NCI-H128 (cell line): ENCODE results near the gene SGSM2.

ENCODE experiments used
- DNase-seq: peaks from one replicate; lab custom pipeline; 2025; ENCODE audit not compliant: unreplicated experiment; lab: John Stamatoyannopoulos, UW

Gene SGSM2

GRCh38 chr17:2397247-2398171 lies 60.2 kb downstream of the SGSM2 start:
- no peak for DNase-seq

GRCh38 chr17:2398182-2398581 lies 60.9 kb downstream of the SGSM2 start:
- no peak for DNase-seq

- no peak for DNase-seq
These were observed 61.6 kb downstream of the SGSM2 start for GRCh38 chr17:2398655-2399571.

DNA sequence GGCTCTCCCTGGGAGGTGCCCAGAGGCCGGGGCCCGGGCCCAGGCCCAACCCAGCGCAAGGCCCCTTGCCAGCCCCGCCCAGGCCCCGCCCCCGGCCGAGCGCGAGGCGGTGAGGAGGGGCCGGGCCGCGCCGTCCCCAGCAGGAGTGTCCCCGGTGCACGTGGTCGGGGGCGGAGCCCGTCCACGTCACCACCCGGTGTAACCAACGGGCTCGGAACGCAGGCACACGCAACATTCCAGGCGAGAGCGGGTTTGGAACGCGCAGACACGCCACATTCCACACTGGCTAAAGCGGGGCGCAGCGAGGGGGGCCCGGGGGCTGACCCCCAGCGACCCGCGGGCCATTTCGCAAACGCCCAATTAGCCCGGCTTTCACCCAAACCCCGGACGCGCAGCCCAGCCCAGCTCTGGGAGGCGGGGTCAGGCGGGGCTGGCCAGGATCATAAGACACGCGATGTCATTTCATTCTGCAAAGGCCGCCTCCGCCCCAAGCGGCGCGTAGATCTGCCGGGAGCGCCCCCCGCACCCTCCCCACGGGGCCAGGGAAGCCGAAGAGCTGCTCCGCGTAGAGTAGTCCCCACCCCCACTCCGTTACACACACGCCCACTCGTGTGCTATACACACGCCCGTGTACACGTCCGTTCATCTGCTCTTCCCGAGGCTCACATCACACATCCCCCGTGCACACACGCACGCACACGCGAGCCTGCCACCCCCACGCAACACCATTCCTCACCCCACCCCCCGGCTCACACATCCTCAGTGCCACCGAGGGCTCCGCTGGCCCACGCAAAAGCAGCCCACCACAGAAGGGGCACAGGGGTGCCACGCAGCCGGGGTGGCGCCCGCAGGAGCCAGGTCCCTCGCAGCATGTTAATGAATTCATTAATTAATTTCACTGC lies 62.5 kb downstream of the SGSM2 start:
- DNase-seq = peak; percentile 74

DNA sequence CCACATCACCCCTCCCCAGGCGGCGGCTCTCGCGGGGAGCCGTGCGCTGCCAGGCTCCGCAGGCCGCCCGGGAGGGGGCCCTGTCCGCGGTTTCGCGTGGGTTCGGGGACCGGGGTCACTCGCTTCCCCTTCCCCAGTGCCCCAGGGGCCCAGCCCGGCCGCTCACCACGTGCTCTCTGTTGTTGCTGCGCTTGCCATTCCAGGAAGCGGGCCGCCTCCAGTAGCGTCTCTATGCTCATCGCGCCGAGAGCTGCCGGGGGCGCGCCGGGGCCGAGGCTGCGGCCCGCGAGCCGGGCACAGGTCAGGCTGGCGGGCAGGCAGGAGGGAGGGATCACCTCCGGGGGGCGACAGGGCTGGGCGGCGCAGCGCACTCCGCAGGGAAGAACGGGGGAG lies 63.2 kb downstream of the SGSM2 start:
- no peak for DNase-seq

DNA sequence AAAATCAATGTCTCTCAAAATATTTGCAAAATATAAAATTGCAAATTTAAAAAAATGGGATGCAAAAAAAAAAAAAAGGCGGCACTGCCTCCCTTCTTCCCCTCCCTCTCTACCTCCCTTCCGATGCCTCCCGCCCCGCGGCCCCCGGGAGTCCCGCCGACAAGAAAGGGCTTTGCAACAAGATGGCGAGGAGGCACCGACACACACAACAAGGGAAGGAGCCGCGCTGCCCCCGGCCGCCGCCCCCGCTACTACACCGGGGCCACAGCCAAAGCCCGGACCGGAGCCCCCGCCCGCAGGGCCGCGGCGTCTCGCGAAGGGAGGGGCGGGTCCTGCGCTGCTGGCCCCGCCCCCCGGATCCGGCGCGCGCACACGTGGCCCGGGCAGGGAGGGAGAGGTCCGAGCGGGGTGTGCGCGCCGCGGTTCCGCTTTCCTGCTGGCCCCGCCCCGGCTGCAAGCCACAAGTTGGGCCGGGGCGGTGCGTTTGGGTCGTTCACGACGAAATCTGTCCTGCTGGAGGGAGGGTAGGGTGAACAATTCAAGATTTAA lies 63.6 kb downstream of the SGSM2 start, which contains the start of gene MNT:
Gene MNT (minus strand): TSS at position 184 of the 549 bp plus-strand sequence. CDS start 348 bp downstream, outside the sequence.
- peak; percentile 81 for DNase-seq

DNA sequence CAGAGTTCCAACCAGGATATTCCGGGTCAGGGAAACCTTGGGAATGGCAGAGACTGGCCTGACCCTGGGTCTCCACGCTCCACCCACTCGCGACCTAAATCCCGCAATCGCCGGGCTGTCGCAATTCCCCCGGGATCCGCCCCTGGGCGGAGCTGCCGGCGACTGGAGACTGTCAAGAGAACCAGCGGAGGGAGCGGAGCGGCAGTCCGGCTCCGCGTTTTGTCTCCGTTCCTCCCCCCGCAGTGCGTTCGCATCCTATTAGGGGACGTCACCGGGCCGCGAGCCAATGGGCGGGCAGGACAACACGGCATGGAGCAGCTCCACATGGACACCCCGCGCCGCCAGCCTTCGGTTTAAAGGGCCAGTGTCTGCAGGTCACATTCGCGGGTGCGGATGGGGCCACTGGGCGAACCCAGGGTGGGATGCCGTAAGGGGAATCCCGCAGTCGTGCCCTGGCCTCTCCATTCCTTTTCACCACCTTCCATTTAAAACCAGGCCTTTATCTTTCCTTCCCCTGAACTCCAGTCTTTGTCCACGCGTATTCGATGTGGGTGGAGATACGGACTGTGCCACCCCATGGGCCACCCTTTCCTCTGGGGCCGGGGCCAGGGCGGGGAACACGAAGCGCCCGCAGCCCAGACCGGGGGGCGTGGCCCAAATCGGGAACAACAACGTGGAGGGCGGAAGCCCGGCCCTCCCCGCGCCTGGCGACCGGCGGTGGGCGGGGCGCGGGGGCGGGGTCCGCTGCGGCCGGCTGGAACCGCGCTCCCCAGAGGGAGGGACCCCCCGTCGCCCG lies 64.3 kb downstream of the SGSM2 start:
- peak; percentile 93 for DNase-seq

DNA sequence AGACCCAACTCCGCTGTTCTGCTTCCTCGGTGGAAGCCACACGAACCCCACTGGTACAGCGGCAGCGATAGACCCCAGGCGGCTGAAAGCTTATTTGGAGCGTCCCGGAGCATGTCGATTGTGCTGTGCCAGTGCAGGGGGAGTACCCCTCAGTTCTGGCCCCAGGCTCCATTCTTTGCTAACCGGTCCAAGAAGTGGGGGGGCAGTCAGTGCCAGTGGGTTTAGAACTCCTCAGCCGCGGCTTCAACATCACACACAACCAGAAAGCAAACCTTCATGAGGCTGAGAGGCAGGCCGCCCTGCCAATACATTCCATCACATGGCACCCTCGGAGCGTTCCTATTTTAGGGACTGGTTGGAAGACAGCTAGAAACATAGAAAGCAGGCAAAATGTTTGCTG lies 65.2 kb downstream of the SGSM2 start:
- no peak for DNase-seq

- no peak for DNase-seq
These were observed 65.7 kb downstream of the SGSM2 start for GRCh38 chr17:2403044-2403443.

DNA sequence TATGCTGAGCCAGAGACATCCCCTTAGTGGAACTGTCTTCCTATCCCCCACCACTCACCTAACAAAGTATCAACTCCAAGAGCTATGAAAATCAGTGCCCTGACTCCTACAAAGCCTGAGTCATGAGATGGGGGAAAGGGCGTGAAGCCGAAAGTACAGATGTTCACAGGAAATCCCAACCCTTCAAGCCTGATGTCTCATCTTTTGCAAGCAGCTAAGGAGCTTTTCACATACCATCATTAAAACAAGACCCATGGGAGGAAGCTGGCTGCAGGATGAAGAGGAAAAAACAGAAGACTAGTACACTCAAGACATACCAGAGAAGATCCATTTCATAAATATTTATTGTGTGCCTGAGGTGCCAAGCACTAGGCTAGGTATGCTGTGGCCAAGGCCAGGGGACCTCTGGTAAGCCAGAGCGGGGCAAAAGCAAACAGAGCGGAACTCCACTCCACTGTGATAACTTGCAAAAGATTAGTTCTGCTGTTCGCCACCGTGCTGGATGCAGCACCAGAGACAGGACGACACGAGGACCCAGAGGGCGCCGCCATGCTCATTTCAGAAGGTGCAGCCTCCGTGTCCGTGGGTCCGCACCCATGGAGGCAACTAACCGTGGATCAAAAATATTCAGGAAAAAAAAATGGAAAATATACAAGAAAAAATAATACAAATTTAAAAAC lies 68.1 kb downstream of the SGSM2 start:
- no peak for DNase-seq

DNA sequence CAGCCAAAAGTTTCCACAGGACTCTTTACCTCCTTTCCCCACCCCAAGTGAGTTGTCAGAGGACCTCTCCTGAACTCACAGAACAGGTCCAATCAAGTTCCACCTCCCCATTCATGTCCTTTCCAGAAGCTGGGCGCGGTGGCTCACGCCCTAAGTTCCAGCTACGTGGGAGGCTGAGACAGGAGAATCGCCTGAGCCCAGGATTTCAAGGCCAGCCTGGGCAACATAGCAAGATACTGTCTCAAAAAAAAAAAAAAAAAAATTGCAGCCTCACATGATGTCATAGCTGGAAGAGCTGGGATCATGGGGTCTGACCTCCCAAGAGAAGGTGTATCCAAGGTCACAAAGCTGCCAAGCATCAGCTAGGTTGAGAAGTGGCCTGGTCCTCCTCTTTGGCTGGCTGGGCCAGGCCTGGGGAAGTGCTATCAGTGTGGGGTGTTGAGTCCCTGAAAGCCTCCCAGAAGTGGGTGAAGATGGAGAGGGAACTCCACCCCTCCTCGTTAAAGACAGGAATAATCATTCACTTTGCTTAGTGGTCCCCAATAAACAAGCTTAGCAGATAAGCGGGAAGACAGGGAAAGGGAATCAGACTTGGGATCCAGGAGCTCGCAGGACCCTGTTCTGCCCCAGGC lies 69.1 kb downstream of the SGSM2 start:
- no peak for DNase-seq

DNA sequence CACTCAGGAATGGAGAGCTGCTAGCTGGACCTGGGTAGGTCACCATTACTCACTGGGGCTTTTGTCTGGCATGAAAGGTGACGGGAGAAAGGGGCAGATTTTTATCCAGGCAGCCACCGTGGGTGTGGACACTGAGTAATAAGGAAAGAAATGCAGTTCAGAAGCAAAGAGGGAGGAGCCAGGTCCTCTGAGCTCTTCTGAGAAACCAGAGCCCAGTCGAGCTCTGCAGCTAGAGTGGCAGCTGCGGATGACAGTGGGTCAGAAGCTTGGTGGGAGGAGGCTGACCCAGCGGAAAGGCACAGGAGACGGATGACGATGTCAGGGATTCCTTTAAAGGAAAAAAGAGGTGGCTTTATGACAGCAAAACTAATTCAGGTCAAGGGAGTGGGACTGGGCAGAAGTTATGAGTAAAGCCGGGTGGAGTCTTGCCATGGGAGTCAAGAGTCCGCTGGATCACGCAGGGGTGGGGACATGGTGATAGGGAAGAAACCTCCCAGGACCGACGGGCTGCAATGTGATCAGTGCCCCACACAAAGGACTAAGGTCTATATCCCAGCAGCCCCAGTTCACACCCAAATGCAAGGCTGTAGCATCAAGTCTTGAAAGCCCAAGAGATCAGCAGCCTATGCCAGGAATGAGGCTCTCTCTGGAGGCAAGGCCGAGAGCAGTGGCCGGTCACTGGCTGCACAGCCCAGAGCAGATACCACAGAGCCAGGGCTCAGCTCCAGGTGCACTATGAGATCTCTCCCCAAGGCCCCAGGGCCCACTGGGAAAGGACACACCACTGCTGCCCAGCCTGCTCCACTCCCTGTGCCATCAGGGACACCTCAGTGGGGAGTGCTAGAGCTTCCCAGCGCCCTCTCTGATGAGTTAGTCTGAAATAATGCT lies 69.8 kb downstream of the SGSM2 start:
- no peak for DNase-seq

DNA sequence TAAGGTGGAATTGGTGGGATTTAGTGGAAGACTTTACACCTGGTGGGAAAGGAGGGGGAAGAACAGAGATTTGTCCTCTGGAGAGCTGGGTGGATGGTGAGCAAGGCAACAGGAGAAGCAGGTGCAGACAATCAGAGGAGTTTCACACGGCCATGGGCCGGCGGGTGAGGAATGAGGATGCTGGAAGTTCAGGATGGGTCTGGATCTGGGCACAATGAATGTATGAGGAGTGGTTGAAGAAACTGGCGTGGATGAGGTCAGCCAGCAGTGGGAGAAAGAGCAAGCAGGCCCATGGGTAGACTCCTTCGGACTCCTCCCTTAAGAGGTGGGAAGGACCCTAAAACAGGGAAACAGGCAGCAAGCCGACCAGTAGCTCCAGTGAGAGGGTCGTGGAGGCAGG lies 73.7 kb downstream of the SGSM2 start:
- DNase-seq = no peak

GRCh38 chr17:2412561-2413021 lies 75.3 kb downstream of the SGSM2 start:
- DNase-seq = no peak

GRCh38 chr17:2414446-2415064 lies 77.3 kb downstream of the SGSM2 start:
- DNase-seq = no peak

DNA sequence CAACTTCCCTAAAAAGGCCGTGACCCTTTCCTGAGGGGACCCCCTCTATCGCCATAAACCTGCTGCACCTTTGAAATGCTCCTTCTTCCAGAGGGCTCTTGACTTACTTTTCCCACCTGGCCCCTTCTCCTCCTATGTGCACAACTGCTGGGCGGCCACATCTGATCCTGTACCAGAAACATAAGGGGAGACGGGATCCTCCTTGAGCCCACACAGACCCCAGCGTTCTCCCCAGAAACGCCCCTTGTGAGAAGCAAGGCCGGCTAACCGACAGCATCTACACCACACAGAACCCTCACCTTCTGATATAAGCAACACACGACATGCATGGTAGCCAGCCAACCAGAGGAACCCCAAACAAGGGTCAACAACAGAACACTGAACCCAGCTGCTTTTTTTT lies 77.8 kb downstream of the SGSM2 start:
- DNase-seq = no peak
